H1 (cell line): ENCODE measurements around the gene DTX4. TPM values are rescaled to one million over a fixed set of nuclear protein-coding genes. Genes with fewer than 3 reads are reported as not detected.

Experiments used
- CTCF ChIA-PET: fragments of 300-600 bp; sonication (Branson Sonifier 250); formaldehyde crosslinking; loops from one replicate; lab custom pipeline; 2021; ENCODE audit not compliant: partially characterized antibody; lab: Charles Lee
- POLR2A ChIA-PET: fragments of 300-600 bp; sonication (Branson Sonifier 250); formaldehyde crosslinking; loops from one replicate; lab custom pipeline; 2021; ENCODE audit warnings: inconsistent platforms; ENCODE audit not compliant: partially characterized antibody; lab: Charles Lee
- DNase-seq, 2 experiments: peaks; one replicate each; pipeline versions ENCODE4 v3.0.0 to v3.0.0-alpha.2; 2010 to 2022; ENCODE audit warnings: low spot score in 2 of 2, low read depth in 1 of 2, mixed read lengths in 1 of 2
- FAIRE-seq: peaks from 2 replicates; lab custom pipeline; 2011; peaks lifted over from hg19 to GRCh38; lab: Jason Lieb, UNC
- H2AFZ ChIP-seq: 2 replicates; pipeline ENCODE4 v1.8.1; 2012; ENCODE audit warnings: low read length, inconsistent platforms
- H2AK5ac ChIP-seq: 2 replicates; pipeline ENCODE4 v1.6.1; 2013; ENCODE audit warnings: low read depth, low read length
- H2BK120ac ChIP-seq: replicated peaks from 2 replicates; pipeline ENCODE3; 2013; ENCODE audit warnings: low read depth, low read length, inconsistent platforms
- H2BK12ac ChIP-seq: 2 replicates; pipeline ENCODE4 v1.6.1; 2013; ENCODE audit warnings: low read depth, low read length
- H2BK15ac ChIP-seq: 2 replicates; pipeline ENCODE4 v1.6.1; 2013; ENCODE audit warnings: low read length
- H2BK20ac ChIP-seq: 2 replicates; pipeline ENCODE4 v1.6.1; 2013; ENCODE audit warnings: low read length
- H2BK5ac ChIP-seq: 2 replicates; pipeline ENCODE4 v1.6.1; 2013; ENCODE audit warnings: low read depth, low read length
- H3K14ac ChIP-seq: 2 replicates; pipeline ENCODE4 v1.6.1; 2013; ENCODE audit warnings: inconsistent platforms; ENCODE audit not compliant: insufficient read length
- H3K18ac ChIP-seq: 2 replicates; pipeline ENCODE4 v1.6.1; 2013; ENCODE audit warnings: low read length; ENCODE audit errors: extremely low read depth
- H3K23ac ChIP-seq: 2 replicates; pipeline ENCODE4 v1.6.1; 2013; ENCODE audit warnings: inconsistent platforms; ENCODE audit not compliant: insufficient read length
- H3K23me2 ChIP-seq: 2 replicates; pipeline ENCODE4 v1.6.1; 2013; ENCODE audit warnings: low read depth, low read length
- H3K27ac ChIP-seq: 2 replicates; pipeline ENCODE4 v1.6.1; 2011; ENCODE audit warnings: low read depth, low read length, inconsistent platforms
- H3K27me3 ChIP-seq, 4 experiments: replicated peaks in 1 of 4; 1 replicate in 1 of 4; 2 replicates in 3 of 4; pipeline versions ENCODE4 v1.6.1 to v1.8.1; 2011 to 2013; ENCODE audit warnings: low read length in 3 of 4, mild to moderate bottlenecking in 3 of 4, inconsistent platforms in 2 of 4, mixed read lengths in 2 of 4, moderate library complexity in 1 of 4; ENCODE audit not compliant: control insufficient read depth in 3 of 4, insufficient read depth in 3 of 4; ENCODE audit errors: extremely low read depth in 1 of 4
- H3K36me3 ChIP-seq, 4 experiments: 2 replicates each; pipeline versions ENCODE4 v1.6.1 to v1.8.1; 2011 to 2013; ENCODE audit warnings: mild to moderate bottlenecking in 4 of 4, low read length in 3 of 4, moderate library complexity in 2 of 4, control low read depth in 1 of 4, inconsistent platforms in 1 of 4; ENCODE audit not compliant: insufficient read depth in 4 of 4, control insufficient read depth in 2 of 4
- H3K4ac ChIP-seq: replicated peaks from 2 replicates; pipeline ENCODE3; 2013; ENCODE audit warnings: low read length, low read depth, mixed read lengths, inconsistent platforms; ENCODE audit not compliant: insufficient read length
- H3K4me1 ChIP-seq, 4 experiments: replicated peaks in 1 of 4; 1 replicate in 1 of 4; 2 replicates in 3 of 4; pipeline versions ENCODE4 v1.6.1 to v1.8.1; 2011 to 2013; ENCODE audit warnings: low read length in 3 of 4, inconsistent platforms in 2 of 4, mixed read lengths in 1 of 4; ENCODE audit not compliant: insufficient read depth in 4 of 4, control insufficient read depth in 3 of 4
- H3K4me2 ChIP-seq, 2 experiments: 2 replicates each; pipeline versions ENCODE4 v1.6.1 to v1.8.1; 2011 to 2013; ENCODE audit warnings: low read depth in 2 of 2, low read length in 2 of 2, control low read depth in 1 of 2, inconsistent platforms in 1 of 2, mild to moderate bottlenecking in 1 of 2; ENCODE audit not compliant: insufficient read depth in 1 of 2
- H3K4me3 ChIP-seq, 4 experiments: fragments of 200-600, 300-600 bp in 1 of 4; sonication (generic), shearing (Covaris generic), sonication (Bioruptor Twin) in 1 of 4; 2 replicates each; pipeline versions ENCODE4 v1.5.1 to v1.8.1; 2011 to 2016; ENCODE audit warnings: low read length in 4 of 4, low read depth in 3 of 4, control low read depth in 2 of 4, inconsistent platforms in 2 of 4, mild to moderate bottlenecking in 2 of 4, mixed read lengths in 1 of 4, moderate library complexity in 1 of 4; ENCODE audit not compliant: insufficient read depth in 2 of 4; ENCODE audit errors: extremely low read depth in 1 of 4
- H3K56ac ChIP-seq: replicated peaks from 2 replicates; pipeline ENCODE3; 2013; ENCODE audit warnings: low read depth, mild to moderate bottlenecking, mixed read lengths, low read length, inconsistent platforms; ENCODE audit not compliant: insufficient read length
- H3K79me1 ChIP-seq: 2 replicates; pipeline ENCODE4 v1.6.1; 2013; ENCODE audit warnings: low read depth, low read length, control low read depth
- H3K79me2 ChIP-seq, 2 experiments: 2 replicates each; pipeline versions ENCODE4 v1.6.1 to v1.8.1; 2012 to 2013; ENCODE audit warnings: low read length in 2 of 2, mild to moderate bottlenecking in 2 of 2, inconsistent platforms in 1 of 2; ENCODE audit not compliant: insufficient read depth in 2 of 2, control insufficient read depth in 1 of 2
- H3K9ac ChIP-seq, 4 experiments: replicated peaks in 1 of 4; 1 replicate in 1 of 4; 2 replicates in 3 of 4; pipeline versions ENCODE4 v1.6.1 to v1.8.1; 2011 to 2013; ENCODE audit warnings: low read depth in 3 of 4, low read length in 3 of 4, control low read depth in 2 of 4, mild to moderate bottlenecking in 2 of 4, moderate library complexity in 2 of 4, inconsistent platforms in 1 of 4; ENCODE audit errors: extremely low read depth in 1 of 4
- H3K9me3 ChIP-seq, 2 experiments: 2 replicates each; pipeline versions ENCODE4 v1.6.1 to v1.8.1; 2012 to 2013; ENCODE audit warnings: mild to moderate bottlenecking in 2 of 2, moderate library complexity in 2 of 2, control low read depth in 1 of 2, inconsistent platforms in 1 of 2, low read depth in 1 of 2, low read length in 1 of 2, mixed read lengths in 1 of 2; ENCODE audit not compliant: insufficient read depth in 2 of 2
- H4K20me1 ChIP-seq, 2 experiments: replicated peaks in 1 of 2; 2 replicates each; pipeline versions ENCODE3 to v1.8.1; 2011 to 2013; ENCODE audit warnings: inconsistent platforms in 2 of 2, low read length in 2 of 2, mild to moderate bottlenecking in 1 of 2; ENCODE audit not compliant: insufficient read depth in 2 of 2, control insufficient read depth in 1 of 2
- H4K5ac ChIP-seq: 2 replicates; pipeline ENCODE4 v1.6.1; 2013; ENCODE audit warnings: low read length, low read depth, mixed read lengths, inconsistent platforms; ENCODE audit not compliant: insufficient read length
- H4K8ac ChIP-seq: 2 replicates; pipeline ENCODE4 v1.8.0; 2013; ENCODE audit warnings: mild to moderate bottlenecking, moderate library complexity, low read length, inconsistent platforms; ENCODE audit not compliant: insufficient read depth; ENCODE audit errors: extremely low read depth
- H4K91ac ChIP-seq: replicated peaks from 2 replicates; pipeline ENCODE3; 2013; ENCODE audit warnings: low read length, mixed read lengths, inconsistent platforms; ENCODE audit not compliant: insufficient read length
- CBX5 ChIP-seq: fragments of 300-800, 300-1000 bp; sonication (generic); IDR thresholded peaks from 2 replicates; pipeline ENCODE4 v1.7.1; 2016; ENCODE audit warnings: antibody characterized with exemption, low read length, low read depth
- CHD2 ChIP-seq: IDR thresholded peaks from 2 replicates; pipeline ENCODE4 v1.6.1; 2012; ENCODE audit warnings: low read length, improper control_type of control experiment
- EP300 ChIP-seq, 2 experiments: IDR thresholded peaks; 1 replicate in 1 of 2; 2 replicates in 1 of 2; pipeline ENCODE4 v1.6.1; 2011 to 2012; ENCODE audit warnings: low read depth in 2 of 2, low read length in 2 of 2, mild to moderate bottlenecking in 2 of 2, borderline replicate concordance in 1 of 2, inconsistent platforms in 1 of 2, moderate library complexity in 1 of 2
- SIRT6 ChIP-seq: IDR thresholded peaks from one replicate; pipeline ENCODE4 v1.7.1; 2012; ENCODE audit warnings: low read length, inconsistent platforms
- SIX5 ChIP-seq: IDR thresholded peaks from 2 replicates; pipeline ENCODE4 v1.6.1; 2011; ENCODE audit warnings: mild to moderate bottlenecking, low read depth, low read length
- TAF1 ChIP-seq: IDR thresholded peaks from 2 replicates; pipeline ENCODE4 v1.6.1; 2011; ENCODE audit warnings: mild to moderate bottlenecking, low read depth, low read length
- WGBS, 2 experiments: shearing (Covaris generic) in 1 of 2; methylation state at CpG; one replicate each; pipeline versions ENCODE4 v1.1.6 to v1.1.7; 2013 to 2015; ENCODE audit warnings: low lambda C conversion rate in 2 of 2, mixed read lengths in 2 of 2, inconsistent platforms in 1 of 2, low coverage in 1 of 2, missing lambda C conversion rate in 1 of 2; ENCODE audit not compliant: insufficient replicate concordance in 2 of 2, insufficient coverage in 1 of 2, insufficient read length in 1 of 2; ENCODE audit errors: extremely low coverage in 1 of 2, missing lambda C conversion rate in 1 of 2; 5-methylcytosine and 5-hydroxymethylcytosine counted together
- polyA plus RNA-seq, 7 experiments: library from polyadenylated mRNA; depleted of rRNA in 3 of 7; stranded (reverse) in 5 of 7; unstranded in 2 of 7; fragments of >200 nt in 5 of 7; fragments of 200-250 nt in 2 of 7; gene quantifications; 1 replicate in 5 of 7; 2 replicates in 1 of 7; 4 replicates in 1 of 7; pipeline versions ENCODE4 v1.2.1 to v1.2.3, GENCODE V29; 2011 to 2013; ENCODE audit warnings: missing spikeins in 2 of 7, mixed read lengths in 2 of 7
- total RNA-seq: library from RNA; stranded (reverse); fragmentation: NEBNext Ultra II Directional; extraction: Animal tissue kit (Norgen Biotek cat#: 25700); gene quantifications from 2 replicates; pipeline ENCODE4 v1.2.1, GENCODE V29; 2021

DTX4 gene
- total and polyA plus RNA-seq, 2 of the 8 experiments (the other 6 are each of a cell fraction or from before 2014, with no cell fraction given) = 5.1 to 18.8 TPM

- Histone ChIP-seq H3K4me2 (no peak overlapping the region), H3K27me3 (no peaks in the 10 kb centered on the region), H2BK5ac (no peak overlapping the region), H3K4me1 (peaks cover 6 to 17% (median 11%) of the 10 kb centered on the region in 4 experiments; a peak in 6 of 7 replicates), H3K36me3 (peaks cover 0 to 11% (median 2%) of the 10 kb centered on the region in 4 experiments; a peak in 3 of 8 replicates), H2BK15ac (no peak overlapping the region), H3K18ac (no peak overlapping the region), H3K14ac (no peak overlapping the region), H4K91ac (no peak overlapping the region), H3K4me3 (no peak overlapping the region), H2BK20ac (no peak overlapping the region), H2BK120ac (no peak overlapping the region), H3K27ac (no peak overlapping the region), H3K56ac (no peak overlapping the region), H2AFZ (no peak overlapping the region), H4K8ac (no peak overlapping the region), H4K5ac (no peak overlapping the region), H3K23ac (no peak overlapping the region), H3K9ac (no peak overlapping the region), H2BK12ac (no peak overlapping the region), H3K79me2 (peaks cover 0 to 14% of the 10 kb centered on the region in 2 experiments; a peak in 2 of 4 replicates), H3K4ac (no peak overlapping the region), H3K23me2 (peaks cover under 1% of the 10 kb centered on the region; the same call in 1 of the 2 replicates), H3K9me3 (no peaks in the 10 kb centered on the region), H4K20me1 (peaks cover 2 to 5% of the 10 kb centered on the region in 2 experiments), H2AK5ac (no peak overlapping the region), H3K79me1 (peaks cover 4% of the 10 kb centered on the region; the same call in 1 of the 2 replicates)
- peak; percentile 39 for FAIRE-seq
- TF ChIP-seq CHD2 (no peak), EP300 (IDR thresholded peaks at IDR 0.05; ENCODE audit: borderline replicate concordance in 1 of 2, low read depth in 2 of 2, low read length in 2 of 2) (no peak), SIX5 (no peak), TAF1 (no peak), SIRT6 (no peak), CBX5 (no peak)
- WGBS, 2 experiments = 77% methylated on average over 2 of the region's 2 CpGs; no CpG with 5 or more reads in 1 of the 2 experiments
- ChIA-PET POLR2A (no interaction called here), CTCF (interaction anchor here (1.5 to 9.5 kb wide), 3 partner anchors 7 to 121 kb away, joined by 3 to 201 read pairs (median 141); partner anchors contain the start of gene DTX4)
- no peak for DNase-seq
Observed at GRCh38 chr11:59179121-59179520, 7.2 kb downstream of the DTX4 start.
